GM21786 (cell line): Measurements from ENCODE around the gene TMEM266.
"Not testable (repeated sequence)": the region's sequence is repeated elsewhere in the genome, so short reads cannot be mapped to it uniquely, and the experiment has no call there.

ENCODE experiments used
- ATAC-seq: cut with Tn5 transposase; IDR thresholded peaks from one replicate; pipeline ENCODE4 v1.9.1; 2021; ENCODE audit not compliant: unreplicated experiment

Gene TMEM266, protein sequence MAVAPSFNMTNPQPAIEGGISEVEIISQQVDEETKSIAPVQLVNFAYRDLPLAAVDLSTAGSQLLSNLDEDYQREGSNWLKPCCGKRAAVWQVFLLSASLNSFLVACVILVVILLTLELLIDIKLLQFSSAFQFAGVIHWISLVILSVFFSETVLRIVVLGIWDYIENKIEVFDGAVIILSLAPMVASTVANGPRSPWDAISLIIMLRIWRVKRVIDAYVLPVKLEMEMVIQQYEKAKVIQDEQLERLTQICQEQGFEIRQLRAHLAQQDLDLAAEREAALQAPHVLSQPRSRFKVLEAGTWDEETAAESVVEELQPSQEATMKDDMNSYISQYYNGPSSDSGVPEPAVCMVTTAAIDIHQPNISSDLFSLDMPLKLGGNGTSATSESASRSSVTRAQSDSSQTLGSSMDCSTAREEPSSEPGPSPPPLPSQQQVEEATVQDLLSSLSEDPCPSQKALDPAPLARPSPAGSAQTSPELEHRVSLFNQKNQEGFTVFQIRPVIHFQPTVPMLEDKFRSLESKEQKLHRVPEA

GRCh38 chr15:76059320-76060117, at the start of gene TMEM266:
Gene TMEM266 (plus strand): TSS chr15:76059985. CDS start chr15:76134264, 74,279 bp downstream.
- ATAC-seq: no peak

DNA sequence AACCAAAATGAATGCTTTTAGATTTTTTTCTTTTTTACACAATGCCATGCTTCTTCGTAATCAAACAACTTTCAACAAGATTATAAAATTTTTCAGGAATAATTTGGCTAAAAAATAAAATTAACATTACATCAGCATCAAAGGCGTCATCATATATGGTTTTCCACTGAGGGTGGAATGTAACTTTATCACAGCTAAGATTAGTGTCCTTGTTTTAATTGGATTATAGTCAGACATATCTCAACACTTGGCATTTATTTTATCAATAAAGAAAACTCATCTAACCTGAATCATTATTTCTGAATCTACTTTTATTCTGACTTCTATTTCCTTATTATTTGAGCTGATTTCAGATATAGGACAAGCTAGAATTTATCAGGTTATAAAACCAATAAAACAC, 49.2 kb upstream of the TMEM266 start:
- no peak for ATAC-seq

DNA sequence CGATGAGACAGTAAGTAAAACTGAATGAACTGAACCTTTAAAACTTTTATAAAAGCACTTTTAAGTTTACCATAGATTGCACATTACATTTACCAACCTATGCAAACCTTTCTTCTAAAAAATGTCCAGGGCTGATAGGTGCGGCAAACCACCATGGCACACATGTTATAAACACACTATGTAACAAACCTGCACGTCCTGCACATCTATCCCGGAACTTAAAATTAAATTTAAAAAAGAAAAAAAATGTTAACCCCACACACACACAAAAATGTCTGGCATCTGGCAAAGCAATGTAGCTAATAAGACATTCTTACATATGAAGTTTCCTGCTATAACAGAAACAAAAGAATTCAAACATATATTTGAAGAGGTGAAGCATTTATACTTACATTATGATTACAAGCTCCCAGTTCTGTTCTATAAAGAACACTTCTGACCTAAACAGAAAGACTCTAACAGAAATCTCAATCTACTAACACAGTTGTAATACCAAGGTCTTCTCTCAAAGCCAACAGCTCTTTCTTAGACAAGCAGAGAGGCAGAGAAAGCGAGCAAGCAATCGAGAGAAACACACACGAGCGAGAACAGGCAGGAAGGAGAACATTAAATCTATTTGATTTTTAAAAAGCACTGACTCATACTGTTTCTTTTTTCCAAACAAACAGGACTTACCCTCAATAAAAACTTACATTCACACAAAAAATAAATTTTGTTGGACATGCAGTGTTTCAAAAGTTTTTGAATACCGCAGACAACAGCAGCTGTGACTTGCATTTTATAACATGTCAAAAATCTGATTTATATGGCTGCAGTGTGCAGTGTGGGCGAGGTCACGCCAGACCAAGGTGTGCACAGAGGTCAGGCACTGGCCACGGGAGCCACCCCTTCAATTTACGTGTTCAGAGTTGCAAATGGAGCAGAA, 47.9 kb upstream of the TMEM266 start, which contains the start of gene NRG4:
TSS of gene NRG4 (minus strand) at position 798 of the 925 bp plus-strand sequence. CDS start 1,194 bp downstream, outside the sequence.
- ATAC-seq: no peak

DNA sequence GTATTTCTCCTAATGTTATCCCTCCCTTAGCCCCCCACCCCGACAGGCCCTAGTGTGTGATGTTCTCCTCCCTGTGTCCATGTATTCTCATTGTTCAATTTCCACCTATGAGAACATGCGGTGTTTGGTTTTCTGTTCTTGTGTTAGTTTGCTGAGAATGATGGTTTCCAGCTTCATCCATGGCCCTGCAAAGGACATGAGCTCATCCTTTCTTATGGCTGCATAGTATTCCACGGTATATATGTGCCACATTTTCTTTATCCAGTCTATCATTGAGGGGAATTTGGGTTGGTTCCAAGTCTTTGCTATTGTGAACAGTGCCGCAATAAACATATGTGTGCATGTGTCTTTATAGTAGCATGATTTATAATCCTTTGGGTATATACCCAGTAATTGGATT, 46.3 kb upstream of the TMEM266 start:
- ATAC-seq: not testable (repeated sequence)

GRCh38 chr15:76024021-76024768, 35.6 kb upstream of the TMEM266 start:
- no peak for ATAC-seq

GRCh38 chr15:76032046-76032445, 27.7 kb upstream of the TMEM266 start:
- ATAC-seq: no peak

- no peak for ATAC-seq
These were observed 26.3 kb upstream of the TMEM266 start for GRCh38 chr15:76033438-76033837.

DNA sequence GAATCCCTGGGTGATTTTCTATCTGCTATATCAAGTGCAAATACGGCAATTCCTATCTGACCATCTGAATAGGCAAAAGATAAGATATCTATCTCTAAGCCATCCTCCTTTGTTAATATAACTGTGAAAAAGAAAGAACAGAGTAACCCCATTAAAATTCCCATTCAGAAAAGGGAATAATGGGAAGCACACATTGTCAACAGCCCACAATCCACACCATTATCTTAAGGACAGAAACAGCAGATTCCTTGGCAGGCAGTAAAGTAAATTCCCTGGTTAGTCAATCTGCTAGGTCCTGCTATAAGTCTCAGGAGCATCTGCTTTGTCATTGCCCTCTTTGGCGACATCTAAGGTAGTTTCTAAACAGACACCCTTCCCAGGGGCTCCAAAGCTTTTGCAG, 25.7 kb upstream of the TMEM266 start:
- no peak for ATAC-seq

GRCh38 chr15:76035593-76035992, 24.2 kb upstream of the TMEM266 start:
- no peak for ATAC-seq

- no peak for ATAC-seq
These were observed 21.3 kb upstream of the TMEM266 start for GRCh38 chr15:76038512-76038911.

DNA sequence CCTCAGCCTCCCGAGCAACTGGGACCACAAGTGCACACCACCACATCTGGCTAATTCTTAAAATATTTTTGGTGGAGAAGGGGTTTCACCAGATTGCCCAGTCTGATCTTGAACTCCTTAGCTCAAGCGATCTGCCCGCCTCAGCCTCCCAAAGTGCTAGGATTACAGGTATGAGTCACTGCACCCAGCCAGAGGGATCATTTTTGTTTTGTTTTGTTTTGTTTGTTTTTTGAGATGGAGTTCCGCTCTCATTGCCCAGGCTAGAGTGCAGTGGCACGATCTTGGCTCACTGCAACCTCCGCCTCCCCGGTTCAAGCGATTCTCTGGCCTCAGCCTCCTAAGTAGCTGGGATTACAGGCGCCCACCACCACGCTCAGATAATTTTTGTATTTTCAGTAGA, 5.6 kb upstream of the TMEM266 start:
- ATAC-seq: not testable (repeated sequence)

DNA sequence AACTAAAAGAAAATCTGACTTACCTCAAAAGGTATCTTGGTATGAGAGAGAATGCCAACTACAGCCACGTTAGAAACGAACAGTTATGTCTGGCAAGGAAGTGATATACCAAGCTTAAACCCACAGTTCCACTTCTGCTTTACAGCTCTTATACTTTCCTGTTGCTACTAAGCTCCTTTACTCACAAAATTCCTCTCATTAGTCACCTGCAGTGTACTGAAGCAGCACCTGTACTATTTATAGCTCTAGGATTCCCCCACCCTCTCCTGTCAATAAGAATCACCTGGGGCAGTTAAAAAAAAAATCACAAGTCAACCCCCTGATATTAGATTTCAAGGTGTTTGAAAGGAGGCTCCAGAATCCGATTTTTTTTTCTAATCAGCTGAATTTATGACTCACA, 2.9 kb upstream of the TMEM266 start:
- ATAC-seq: peak; percentile 72

DNA sequence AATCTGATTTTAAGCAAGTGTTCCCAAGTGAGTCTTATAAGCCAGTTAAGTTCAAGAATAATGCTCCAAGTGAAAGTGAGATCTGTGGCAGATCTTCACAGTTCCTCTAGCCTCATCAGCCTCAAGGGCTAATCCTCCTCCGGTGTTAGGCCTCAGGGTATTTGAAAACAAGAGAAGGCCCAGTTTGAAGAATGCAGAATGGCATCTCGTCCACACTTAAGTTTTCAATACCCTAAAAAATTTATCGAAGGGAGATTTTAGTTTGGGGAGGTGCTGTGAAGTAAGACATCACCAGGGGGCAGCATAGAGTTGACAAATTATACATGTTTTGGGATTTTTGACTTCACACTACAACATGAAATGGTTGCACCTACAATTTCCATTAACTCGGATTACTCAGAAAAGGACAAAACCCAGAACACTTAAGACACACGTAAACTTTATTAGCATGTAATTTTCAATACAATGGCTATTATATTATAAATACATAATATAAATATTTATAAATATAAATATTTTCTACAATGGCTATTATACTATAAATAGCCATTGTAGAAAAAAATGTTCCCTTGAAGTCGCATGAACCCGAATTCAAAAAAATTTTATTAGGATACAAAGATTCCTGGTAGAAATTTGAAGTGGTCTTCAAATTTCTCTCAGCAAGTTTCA, 2.3 kb upstream of the TMEM266 start:
- ATAC-seq: peak; percentile 32

DNA sequence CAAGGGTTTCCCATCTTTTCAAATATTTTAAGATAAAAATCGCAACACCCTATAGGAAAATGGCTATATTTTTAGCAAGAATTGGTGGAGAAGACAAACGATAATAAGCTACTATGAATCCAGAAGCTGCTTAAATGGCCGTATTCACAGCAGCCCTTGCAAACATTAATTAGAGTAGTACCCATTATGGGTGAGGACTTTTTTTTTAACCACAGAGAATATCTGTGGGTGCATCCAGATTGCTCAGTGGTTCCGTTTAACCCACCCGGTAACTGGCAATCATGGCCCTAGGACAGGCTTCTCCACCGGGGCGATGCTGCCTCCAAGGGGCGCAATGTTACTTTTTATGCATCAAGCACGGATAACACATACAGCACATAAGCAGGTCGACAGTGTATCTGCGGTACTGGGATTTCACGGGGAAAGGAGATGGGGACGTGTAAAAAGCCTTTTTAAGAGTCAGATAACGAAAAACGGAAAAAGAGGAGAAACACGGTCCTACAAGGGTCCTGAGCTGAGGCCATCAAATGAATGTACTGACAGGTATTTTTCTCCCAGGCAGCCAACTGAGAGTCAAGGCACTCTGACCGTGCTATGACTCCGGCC, 968 bp upstream of the TMEM266 start:
- no peak for ATAC-seq

- ATAC-seq: no peak
These were observed 569 bp downstream of the TMEM266 start for GRCh38 chr15:76060118-76060989.

DNA sequence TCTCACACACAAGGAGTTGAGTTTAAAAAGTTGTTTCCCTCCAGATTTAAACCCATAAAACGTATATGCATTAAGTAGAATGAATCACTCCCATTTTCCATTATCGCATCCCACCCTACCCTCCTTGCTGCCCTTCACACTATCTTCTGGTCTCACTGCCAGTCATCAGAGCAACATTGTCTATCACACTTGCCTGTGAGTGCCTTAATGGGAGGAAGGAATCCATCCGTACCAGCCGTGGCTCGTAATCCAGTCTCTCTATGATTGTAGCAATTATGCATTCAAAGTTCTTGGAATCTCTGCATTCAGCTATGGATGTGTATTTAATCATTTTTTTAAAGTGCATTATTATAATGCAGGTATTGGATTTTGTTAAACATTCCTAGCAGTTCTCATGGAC, 1.9 kb downstream of the TMEM266 start:
- ATAC-seq: no peak

DNA sequence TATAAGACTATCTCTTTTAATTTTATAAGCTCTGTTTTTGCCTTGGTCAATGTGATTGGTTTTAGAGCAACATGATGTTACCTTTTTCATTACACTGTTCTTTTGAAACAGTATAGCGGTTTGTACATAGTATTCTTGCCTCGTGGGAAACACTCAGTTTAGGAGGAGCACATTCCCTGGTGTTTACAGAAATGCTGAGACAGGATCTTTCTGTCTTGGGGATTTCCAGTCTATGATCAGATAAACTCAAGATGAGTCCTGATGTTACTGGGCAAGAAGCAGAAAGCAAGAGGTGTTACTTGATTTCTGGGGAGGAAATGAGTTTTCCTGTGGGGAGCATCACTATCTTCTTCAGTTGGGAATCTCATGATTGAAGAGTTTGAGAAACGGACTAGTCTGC, 2.5 kb downstream of the TMEM266 start:
- ATAC-seq: no peak

GRCh38 chr15:76064375-76064774, 4.6 kb downstream of the TMEM266 start:
- ATAC-seq: no peak
